Measurements from ENCODE around the gene AKAP13.
"Not testable (repeated sequence)": the region's sequence is repeated elsewhere in the genome, so short reads cannot be mapped to it uniquely, and the experiment has no call there.

Gene AKAP13

DNA sequence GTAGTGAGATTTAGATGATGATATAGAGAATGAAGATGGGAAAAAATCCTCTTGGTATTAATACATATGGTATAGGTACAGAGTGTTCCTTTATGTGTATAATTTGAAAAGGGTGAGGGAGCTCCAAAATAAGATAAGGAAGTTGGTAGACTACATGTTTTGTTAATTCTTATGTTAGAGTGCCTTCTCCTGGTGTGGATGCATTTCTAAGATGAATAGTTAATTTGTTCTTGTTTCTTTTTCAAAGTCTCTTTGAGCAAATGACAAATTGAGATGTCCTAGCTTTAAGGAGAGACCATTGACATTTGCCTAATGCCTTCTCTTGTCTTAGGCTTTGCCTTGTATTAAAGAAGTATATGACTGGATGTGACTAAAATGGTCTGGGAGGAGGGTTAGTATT is 34.1 kb downstream of the AKAP13 start:
- no peak for DNase-seq

DNA sequence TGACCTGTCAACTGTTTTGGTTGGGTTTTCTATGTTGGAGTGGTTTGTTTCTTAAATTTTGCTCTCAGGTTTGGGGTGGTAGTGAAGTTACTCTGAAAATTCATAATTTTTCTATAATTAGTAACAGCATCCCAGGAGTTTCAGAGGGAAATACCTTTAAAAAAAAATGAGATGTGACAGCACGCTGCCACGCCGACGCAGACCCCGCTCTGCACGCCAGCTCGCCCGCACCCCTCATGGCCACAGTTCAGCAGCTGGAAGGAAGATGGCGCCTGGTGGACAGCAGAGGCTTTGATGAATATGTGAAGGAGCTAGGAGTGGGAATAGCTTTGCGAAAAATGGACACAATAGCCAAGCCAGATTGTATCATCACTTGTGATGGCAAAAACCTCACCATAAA is 34.6 kb downstream of the AKAP13 start:
- DNase-seq, result no peak

DNA sequence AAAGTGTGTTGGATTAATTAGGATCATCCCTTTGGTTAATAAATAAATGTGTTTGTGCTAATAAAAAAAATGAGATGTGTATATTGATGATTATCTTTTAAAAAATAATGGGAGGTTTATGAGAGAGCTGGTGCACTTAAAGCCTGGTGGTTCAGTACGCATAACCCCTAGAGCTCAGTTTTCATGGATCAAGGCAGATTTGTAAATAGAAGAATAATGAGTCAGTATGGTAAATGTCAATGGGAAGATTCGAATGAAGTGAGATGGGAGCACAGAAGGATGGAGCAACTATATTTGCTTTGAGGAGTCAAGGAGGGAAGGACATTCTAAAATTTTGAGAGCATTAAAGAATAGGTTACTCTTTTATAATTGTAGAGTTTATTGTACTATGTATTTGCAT is 35.4 kb downstream of the AKAP13 start:
- DNase-seq, result no peak

DNA sequence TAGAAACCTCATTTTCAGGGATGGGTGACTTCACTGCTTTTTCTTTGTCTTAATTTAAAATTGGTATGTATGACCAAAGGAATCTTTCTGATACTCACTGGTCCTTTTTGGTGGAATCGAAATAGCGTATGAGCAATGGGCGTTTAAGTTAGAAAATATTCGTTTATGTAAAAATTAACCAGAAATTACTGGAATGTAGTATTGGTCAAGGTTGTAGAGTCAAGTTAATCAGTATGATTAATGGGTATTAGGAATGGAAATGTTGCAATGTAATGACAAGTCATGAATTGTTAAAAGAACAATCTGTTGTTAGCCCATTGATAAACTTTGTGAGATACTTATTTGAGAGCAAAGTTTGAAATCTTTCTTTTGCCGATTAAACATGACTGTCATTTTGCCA is 36.9 kb downstream of the AKAP13 start:
- DNase-seq, result no peak

DNA sequence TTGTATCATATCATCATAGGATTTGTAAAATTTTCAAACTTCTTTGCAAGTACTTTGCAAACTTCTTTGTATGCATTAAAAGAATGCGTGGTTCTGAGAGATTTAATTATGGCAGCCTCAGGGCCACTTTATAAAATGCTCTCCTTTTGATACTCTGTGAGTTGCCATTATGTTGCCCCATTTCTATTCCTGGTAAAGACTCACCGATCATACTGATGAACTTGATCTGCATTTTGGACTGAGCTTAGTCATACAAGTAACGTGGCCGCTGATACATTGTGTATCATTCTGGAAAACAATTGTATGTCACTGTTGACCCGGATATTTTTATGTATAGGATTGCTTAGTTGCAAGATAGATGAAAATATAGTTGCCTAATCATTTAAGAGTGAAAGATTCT is 38.8 kb downstream of the AKAP13 start:
- no peak for DNase-seq

DNA sequence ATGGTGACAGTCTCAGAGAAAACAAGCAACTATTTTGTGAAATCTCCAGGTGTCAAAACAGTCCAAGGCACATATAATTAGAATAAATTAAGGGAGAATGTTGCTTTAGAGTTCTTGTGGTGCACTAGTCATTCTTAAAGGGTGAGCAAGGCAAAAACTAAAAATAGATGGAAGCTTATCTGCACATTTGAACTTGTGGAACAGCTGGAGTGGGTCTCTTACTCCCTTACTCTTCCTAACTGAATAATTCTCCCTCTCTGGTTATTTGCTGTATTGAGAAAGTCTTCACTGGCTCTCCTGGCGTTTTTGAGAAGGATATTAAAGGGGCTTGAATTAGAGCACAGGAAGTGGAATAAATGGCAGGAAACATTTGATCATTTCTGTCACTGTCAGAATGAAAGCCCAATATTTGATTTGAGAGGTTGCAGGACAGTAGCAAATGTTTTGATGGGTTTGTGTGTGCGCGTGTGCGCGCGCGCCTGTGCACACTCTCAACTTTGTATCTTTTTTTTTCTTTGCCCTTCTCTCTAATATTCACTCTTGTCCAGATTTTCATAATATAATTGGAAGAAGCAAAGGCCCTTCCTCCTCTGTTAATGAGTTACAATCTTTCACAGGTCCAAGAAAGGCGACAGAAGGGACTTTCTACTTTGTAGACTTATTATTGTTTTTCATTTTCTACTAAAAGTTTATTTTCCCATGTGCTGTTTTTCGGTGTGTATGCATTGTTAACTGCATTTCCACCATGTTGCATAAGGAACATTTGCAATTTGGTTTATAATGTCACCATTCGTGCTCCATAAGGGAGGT is 40.9 kb downstream of the AKAP13 start:
- DNase-seq, result no peak

DNA sequence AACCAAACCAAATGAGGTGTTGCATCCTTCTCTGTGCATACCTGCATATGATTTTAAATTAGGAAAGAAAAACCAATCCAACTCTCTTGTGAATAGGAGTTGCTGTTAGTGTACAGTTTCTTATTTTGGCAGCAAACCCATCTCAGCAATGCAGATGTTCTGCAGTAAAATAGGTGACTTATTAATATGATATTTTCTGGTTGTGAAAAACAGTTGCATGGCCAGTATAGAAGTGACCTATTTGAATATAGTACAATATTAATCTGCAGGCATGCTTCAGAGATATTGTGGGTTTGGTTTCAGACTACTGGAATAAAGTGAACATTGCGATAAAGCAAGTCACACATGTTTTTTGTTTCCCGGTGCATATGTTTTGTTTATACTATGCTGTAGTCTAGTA is 42.2 kb downstream of the AKAP13 start:
- DNase-seq, result no peak

DNA sequence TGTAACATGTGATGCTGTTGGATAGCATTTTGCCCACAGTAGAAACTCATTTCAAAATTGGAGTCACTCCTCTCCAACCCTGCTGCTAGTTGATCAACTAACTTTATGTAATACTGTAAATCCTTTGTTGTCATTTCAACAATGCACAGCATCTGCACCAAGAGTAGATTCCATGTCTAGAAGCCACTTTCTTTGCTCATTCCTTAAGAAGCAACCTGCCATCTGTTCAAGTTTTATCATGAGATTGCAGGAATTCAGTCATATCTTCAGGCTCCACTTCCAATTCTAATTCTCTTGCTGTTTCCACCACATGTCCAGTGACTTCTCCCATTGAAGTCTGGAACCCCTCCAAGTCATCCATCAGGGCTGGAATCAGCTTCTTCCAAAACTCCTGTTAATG is 42.9 kb downstream of the AKAP13 start:
- no peak for DNase-seq

DNA sequence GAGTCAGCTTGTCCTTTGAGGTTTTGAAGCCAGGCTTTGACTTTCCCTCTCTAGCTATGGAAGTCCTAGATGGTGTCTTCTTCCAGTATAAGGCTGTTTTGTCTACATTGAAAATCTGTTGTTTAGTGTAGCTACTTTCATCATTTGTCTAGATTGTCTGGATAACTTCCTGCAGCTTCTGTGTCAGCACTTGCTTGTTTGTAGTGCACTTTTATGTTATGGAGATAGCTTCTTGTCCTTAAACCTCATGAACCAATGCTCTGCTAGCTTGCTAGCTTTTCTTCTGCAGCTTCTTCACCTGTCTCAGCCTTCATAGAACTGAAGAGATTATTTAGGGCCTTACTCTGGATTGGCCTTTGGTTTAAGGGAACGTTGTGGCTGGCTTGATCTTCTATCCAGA is 43.8 kb downstream of the AKAP13 start:
- DNase-seq, result no peak

DNA sequence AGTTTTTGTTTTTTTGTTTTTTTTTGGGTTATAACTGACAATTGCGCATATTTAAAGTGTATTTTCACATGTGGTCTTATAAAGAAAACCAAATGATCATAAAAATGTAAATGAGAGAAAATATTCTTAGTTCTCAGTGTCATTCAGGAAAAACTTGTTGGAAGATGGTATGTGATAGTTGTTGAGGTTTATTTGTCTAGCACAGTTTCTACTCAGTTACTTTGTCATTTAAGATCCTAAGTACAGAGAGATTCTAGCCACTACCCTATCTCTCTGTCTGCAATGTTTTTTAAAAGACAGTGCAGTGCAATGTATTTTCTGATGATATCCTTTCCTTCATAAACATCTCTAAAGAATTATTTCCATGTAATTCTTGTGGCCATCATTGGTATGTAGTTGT is 46.1 kb downstream of the AKAP13 start:
- no peak for DNase-seq

DNA sequence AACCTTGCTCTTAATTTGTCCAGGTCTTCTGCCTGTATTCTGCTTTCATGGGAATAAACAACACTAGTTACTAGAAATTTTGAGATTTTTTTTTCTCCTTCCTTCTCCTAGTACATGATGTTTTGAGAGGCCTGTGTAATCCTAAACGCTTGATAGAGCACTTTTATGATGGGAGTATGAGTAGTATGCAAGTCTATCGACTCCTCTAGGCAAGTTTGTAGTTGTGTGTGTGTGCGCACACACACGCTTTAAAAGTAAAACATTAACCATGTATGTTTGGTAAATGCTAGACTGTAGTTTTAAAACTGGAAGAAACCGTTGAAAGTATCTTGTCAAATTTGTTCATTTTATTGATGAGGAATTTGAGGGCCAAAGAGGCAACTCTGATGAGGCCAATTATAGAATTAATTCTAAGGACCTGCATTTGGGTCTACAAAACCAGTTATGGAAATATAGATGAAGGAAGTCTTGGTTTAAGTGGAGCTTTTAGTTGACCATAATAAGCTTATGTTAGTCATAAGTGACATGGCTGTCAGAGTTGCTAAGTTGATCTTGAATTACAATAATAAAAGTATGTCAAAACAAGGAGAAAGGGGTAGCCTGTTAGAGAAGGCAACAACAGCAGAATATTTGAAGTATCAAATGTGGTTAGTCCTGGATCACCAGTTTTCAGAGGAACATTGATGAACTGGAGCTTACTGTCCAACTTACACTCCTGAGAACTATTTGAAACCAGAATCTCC is 47.1 kb downstream of the AKAP13 start:
- no peak for DNase-seq

DNA sequence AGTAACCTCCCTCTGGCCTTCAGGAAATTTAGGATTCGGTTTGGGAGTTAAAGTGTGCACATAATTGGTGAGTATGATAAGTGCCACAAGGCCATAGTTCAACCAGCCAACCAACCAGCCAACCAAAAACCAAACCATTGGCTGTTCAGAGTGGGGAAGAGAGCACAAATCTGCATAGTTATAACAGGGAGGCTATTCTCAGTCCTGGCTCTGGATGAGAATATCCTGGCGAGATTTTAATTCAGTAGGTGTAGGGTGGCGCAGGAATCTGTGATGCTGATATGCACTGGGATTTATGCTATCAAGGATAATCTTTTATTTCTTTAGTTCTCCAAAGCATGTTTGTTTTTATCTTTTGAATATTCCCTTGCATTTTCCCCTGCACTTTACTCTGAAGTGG is 49.1 kb downstream of the AKAP13 start:
- DNase-seq, result no peak

DNA sequence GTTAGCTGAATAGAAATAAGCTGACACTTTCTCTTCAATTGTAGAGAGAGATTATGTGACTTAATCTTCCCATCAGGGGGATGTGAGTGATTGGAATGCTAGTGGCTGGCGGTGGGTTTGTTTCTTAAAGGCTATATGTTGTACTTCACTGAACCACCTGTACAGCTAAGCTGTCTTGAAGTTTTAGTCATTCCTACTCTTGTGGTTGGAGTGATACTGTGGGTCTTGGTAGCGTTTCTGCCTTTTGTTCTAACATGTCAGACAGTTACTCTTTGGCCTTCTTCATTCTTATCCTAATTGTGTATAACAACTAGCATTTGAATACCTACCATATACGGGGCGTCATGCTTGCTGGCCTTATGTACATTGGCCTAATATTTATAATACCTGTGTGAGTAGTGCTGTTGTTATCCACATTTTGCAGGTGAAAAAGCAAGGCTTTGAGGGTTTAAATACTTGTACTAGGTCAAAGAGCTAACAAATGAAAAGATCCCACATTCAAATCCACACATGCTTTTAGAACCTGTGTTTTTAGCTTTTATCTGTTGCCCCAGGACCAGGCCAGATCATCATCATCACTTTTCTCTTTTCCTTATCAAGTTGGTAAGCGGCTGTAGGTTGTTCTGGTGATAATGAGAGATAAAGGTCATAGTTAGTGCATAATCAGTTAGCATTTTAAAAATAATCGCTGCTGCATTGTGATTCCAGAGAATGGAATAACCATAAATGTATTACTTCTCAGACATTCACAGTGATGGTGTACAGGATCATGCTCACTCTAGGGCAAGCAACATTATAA is 50.2 kb downstream of the AKAP13 start:
- DNase-seq, result no peak

DNA sequence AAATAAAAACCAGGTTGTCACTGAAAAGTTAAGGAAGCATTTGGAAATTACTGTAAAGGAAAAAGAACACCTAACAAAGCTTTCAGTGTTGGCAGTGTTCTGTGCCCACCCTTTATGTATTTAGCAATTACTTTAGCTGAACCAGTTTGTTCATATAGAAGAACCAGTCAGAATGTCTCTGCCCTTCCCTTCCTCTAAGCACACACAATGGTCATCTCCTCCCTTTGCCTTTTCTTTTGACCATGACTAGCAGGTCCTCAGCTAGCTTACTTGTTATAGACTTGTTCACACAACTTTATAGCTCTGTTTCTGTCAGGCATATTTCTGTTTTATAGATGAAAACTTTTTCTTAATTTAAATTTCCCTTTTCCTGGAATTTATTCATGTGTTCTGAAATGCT is 59.6 kb downstream of the AKAP13 start:
- no peak for DNase-seq

DNA sequence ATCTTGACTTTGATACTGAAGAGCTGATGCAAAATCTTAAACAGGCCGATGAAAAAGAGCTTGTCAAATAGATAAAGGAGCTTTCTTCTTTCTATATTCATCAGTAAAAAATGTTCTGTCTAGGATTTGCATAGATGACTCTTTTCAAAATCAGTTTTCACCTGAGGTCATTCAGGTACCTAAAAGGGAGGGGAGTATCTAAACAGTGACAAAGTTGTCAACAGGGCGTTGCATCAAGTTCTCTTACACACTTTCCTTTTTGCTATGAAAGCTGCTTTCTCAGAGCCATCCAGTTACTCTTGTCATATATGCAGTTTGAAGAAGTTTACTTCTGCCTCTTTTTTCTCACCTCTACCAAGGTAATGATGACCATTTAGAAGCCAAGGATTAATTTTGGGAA is 60.0 kb downstream of the AKAP13 start:
- no peak for DNase-seq

DNA sequence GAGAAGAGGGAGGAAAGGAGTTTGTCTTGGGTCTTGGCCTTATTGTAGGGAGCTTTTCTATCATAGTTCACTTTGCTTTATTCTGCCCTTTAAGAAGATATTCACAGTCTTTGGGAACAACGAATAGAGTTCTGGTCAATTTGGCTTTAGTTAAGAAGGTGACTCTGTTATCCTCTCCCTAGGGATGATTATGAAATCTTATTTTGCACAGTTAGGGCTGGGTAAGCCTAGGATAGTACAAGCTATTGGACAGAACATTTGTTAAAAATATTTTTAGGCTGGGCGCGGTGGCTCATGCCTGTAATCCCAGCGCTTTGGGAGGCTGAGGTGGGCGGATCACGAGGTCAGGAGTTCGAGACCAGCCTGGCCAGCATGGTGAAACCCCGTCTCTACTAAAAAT is 61.5 kb downstream of the AKAP13 start:
- DNase-seq, result not testable (repeated sequence)

DNA sequence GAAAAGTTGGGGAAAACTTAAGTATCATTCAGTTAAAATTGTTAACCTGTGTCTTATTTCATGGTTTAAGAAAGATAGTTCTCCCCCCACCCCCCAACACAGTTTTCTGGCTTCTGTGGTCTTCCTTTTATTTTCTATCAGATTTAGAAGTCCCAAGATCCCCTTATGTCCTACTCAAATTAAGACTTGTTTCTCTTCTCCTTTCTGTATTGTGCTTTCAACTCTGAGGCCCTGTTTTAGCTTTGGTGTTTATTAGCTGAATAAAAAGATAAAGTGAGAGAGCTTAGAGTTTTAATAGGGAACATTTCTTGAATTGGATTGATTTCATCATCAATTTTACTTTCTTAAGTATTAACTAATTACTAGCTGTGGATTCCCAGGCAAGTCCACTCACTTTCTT is 62.6 kb downstream of the AKAP13 start:
- no peak for DNase-seq

DNA sequence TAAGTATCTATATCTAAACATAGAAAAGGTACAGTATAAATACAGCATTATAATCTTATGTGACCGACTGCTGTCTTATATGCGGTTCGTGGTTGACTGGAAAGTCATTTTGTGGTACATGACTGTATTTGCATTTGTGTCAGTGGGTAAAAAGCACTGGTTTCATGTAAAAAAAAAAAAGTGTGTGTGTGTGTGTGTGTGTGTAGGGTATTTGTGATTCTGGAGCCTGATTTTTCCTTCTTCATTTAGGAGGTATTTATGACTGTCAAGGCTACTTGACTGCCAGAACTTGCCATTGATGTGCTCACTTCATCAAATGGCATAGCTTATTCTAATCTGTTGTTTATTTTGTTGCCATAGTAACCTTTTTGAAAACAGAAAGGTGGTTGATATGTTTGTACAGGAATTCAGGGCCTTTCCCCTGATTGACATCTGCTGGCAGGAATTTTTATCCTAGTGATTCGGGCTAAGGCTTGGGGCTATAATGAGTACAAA is 63.2 kb downstream of the AKAP13 start:
- peak; percentile 67 for DNase-seq

DNA sequence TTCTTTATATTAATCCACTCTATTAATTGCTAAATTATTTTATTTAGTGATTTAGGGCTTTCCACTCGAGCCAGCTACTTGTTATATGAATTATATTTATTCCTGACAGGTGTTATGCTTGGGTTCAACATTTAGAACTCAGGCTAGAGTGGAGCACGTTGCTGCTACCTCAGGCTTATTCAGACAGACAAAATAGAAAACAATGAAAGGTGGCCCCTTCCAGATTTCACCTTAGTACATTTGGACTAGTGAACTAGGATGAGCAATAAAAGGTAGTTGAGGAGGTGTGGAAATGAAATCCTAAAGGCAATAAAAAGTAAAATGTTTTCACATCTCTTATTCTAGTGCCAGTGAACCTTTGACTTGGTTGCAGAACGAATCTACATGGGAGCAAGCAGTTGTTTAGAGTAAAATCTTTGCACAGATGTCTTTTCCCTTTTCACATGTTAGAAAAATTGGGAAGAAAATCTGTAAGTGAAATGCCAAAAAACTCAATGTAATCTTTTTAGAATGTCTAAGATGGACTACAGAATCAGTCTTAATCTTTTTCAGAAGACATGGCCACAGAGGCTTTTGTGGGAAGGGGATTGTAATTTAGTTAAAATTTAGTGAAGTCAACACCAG is 63.8 kb downstream of the AKAP13 start:
- no peak for DNase-seq

DNA sequence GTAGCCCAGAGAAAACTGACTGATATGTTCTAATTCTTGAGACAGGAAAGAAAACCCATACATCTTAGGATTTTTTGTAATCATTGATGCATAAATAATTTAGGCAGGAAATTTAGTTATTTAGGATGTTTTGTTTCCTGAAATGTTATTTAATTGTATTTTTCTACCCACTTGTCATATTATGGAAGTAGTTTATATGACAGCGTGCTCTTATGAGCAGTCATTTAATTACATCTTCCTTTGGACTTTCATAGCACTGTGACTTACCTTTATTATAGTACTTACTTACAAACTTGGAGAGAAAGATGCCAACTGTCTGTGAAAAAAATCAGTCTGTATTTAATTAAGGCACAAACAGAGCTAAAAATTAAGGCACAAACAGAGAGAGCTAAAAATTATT is 65.0 kb downstream of the AKAP13 start:
- DNase-seq, result no peak

DNA sequence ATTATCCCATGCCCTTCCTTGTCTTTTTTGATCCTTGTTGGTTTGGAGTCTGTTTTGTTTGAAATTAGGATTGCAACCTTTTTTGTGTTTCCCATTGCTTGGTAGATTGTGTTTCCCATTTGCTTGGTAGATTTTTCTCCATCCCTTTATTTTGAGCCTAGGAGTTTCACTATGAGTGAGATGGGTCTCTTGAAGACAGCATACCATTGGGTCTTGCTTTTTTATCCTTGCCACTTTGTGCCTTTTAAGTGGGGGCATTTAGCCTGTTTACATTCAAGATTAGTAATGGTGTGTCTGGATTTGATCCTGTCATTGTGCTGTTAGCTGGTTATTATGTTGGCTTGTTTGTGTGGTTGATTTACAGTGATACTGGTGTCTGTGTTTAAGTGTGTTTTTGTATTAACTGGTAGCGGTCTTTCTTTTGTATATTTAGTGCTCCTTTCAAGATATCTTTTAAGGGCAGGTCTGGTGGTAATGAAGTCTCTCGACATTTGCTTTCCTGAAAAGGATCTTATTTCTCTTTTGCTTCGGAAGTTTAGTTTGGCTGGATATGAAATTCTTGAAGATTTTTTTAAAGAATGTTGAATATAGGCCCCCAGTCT is 70.8 kb downstream of the AKAP13 start:
- no peak for DNase-seq

DNA sequence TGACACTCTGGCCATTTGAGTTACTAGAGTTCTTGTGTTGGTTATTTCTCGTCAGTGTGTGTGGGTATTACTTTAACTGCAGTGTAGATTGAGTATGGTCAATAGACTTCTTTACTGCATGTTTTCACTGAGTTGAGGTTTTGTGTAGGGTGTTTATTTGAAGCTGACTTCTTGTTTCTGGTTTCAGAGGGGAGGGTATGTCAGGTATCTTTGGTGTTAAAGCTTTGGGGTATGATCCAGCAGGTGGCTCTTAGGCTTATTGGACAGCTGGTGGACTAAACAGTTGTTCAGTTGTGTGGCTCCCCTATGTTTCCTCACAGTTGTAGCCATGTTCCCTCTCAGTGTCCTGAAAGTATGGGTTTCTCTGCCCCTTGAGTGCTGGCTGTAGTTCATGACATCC is 72.0 kb downstream of the AKAP13 start:
- no peak for DNase-seq

Data from islet precursor cell (in vitro differentiated cells).